CD4-positive, alpha-beta T cell treated with Interferon alpha-2 for 1 hour (primary cell): ENCODE results near the gene CCDC3.
"Not testable (repeated sequence)": the region's sequence is repeated elsewhere in the genome, so short reads cannot be mapped to it uniquely, and the experiment has no call there.

Experiments used
- DNase-seq, 2 donors: peaks; one replicate each; pipeline ENCODE4 v3.0.0-alpha.2; 2020 to 2022

The CCDC3 gene

GRCh38 chr10:12999849-13000248 is 1.7 kb downstream of the CCDC3 start:
- no peak for DNase-seq

GRCh38 chr10:12995425-12995861 is 6.1 kb downstream of the CCDC3 start:
- no peak for DNase-seq

DNA sequence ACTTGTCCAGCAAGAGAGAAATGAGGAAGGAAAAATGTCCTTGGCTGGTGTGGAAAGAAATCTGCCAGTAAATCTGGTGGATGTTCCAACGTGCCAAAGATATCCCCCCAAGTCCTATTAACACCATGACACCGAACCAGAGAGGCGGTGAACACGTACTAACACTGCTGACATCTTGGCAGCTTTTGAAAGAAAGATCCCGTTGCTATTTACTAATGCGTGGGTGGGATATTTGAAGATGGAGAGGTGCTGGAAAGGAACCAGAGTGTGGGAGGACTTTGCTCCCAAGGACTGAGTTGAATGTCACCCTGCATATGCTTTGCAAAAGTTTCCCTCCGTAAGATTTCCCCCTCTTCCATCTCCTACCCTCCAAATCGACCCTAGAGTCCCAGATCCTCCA is 7.9 kb downstream of the CCDC3 start:
- DNase-seq = no peak

GRCh38 chr10:12985347-12985746 is 16.2 kb downstream of the CCDC3 start:
- no peak for DNase-seq

DNA sequence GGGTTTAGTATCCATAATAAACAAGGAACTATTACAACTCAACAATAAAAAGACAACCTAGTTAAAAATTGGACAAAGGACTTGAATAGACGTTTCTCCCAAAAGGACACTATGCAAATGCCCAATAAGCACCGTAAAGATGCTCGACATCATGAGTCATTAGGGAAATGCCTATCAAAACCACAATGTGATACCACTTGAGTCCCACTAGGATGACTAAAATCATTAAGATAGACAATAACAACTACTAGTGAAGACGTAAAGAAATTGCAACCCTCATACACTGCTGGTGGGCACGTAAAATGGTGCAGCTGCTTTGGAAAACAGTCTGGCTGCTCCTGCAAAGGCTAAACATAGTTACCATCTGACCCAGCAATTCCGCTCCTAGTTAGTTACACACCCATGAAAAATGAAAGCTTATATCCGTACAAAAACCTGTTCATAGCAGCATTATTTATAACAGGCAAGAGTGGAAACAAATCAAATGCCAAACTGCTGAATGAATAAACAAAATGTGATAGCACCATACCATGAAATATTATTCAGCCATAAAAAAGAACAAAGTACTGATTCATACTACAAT is 17.3 kb downstream of the CCDC3 start:
- no peak for DNase-seq

- DNase-seq = not testable (repeated sequence)
Measured at GRCh38 chr10:12983568-12983967, 17.9 kb downstream of the CCDC3 start.

DNA sequence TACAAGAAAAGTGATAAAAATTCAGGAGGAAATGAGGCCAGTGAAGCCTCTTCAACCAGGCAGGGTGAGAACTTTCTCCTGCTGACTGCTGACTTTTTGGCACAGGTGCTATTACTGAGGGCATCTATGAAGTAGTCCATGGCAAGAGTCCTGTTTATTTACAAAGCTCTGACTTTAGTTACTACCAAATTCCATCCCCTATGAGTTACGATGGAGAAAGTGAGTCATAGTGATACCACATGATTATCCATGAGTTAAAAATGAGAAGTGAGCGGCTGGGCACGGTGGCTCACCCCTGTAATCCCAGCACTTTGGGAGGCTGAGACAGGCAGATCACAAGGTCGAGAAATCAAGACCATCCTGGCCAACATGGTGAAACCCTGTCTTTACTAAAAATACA is 19.9 kb downstream of the CCDC3 start:
- DNase-seq = no peak

- DNase-seq = no peak
Measured at GRCh38 chr10:12980713-12981306, 20.7 kb downstream of the CCDC3 start.

DNA sequence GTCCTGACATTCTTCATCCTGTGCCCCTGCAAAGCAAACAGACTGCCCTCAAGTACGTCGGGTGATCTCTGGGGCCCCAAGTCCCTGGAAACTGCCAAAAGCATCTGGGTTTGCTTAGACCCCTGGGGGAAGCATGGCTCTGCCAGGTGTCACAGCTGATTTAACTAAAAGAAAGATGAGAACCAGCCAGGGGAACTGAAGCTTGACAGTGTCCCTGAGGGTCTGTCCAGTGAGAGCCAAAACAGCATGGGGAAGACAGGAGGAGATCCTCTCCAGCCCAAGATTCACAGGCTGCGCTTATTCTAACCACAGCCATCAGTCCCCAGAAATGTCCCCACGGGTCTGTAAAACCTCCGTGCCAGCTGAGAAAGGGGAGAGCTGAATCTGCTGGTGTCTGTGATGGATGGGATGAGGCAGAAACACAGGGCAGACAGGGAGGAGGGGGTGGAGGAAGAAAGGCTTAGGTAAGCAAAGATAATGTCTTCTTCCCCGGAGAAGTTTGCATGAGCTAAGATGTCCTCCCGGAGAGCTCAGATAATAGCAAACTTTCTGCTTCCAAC is 21.3 kb downstream of the CCDC3 start:
- no peak for DNase-seq

DNA sequence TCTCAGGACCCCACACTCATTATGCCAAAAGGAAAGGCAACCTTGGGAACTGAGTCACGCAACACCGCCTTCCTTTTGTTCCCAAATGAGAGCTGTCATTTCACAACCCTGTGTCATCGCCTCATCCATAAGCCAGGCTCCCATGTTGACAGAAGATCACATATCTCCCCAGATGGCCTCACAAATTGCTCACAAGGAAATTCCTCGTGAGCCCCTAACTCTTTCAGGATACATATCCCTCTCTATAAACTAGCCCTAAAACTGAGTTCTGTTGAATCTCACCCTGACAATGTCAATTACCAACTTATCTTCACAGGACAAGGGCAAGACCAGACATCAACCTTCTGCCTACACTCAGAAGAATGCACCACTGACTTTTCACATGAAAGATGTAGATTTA is 22.6 kb downstream of the CCDC3 start:
- no peak for DNase-seq

DNA sequence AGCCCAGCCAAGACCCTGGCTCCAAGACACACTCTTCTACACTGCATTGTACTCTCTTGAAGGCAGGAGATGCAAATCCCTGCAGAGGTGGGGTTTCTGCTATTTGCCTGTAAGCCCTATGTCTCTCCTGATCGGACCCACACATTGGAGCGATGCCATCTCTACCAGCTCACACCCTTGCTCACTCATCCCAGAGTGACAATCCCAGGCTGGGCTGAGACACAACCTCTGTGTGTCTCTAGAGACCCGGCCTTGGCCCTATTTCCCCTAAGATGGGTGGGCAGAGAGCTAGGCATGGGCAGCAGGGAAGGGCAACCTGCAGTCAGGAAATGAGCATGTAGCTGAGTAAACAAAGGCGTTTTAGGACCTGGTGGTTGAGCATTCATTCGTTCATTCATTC is 25.6 kb downstream of the CCDC3 start:
- DNase-seq = no peak

DNA sequence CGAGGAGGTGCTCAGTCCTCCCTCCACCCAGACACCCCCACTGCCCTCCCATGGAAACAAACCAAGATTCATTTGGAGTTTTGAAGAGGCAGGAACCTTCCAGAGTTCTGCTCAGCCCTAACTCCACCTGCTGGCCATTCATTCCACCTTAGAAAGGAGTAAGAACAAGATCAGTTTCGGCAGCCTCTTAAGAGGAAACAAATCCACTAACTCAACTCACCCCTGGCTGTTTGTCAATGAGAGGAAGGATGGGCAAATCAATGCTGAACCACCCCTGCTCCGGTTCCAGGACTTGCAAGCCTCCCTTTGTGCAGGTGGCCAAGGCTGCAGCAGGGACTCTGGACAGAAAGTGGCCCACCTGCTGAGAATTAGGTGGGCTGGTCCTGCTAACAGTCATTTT is 26.2 kb downstream of the CCDC3 start:
- DNase-seq = no peak

DNA sequence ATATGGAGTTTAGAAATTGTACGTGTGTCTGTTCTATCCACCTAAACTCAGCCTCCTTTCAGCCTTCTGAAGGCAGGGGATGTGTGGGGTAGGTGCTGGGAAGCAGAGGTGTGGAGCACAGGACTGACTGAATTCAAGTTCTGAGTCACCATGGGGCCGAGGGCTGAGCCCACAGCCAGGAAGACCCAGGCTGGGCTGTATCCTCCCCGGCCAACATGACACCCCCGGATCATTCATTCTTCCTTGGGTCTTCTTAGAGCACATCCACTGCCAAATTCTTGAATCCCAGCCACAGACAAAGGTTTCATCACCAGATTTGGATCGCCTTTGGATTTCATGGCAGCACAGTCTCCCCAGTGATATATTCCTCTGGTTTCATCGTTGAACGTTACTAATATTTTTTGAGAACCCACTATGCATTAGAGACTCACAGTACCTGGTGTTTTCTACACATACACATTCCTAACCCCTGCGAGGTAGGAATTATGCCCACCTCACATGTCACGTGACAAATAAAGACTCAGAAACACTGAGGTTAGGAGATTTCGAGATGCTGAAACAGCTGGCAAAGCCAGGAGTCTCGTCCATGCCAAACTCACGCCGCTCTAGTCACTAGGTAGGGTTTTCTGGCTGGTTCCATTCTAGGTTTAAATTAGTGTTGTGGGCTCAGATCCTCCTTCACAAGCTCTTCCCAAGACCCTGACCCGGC is 26.9 kb downstream of the CCDC3 start:
- DNase-seq = no peak

DNA sequence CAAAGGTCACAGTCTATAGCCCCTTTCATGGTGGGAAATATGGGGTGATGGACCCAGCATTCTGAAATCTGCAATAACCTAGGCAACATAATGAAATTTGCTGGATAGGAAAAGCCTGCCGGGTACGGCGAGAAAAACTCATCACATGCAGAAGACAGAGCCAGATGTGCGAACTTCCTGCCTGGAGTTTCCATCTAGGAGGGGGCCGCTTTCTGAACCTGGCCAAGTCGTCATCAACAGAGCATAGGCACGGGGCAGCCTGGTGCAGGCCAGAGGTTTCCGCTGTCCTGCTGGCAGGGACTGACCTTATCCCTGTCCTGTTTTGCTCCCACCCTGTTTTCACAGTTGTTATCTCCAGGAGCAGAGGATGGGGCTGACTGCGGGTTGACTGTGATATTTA is 27.4 kb downstream of the CCDC3 start:
- DNase-seq = no peak

- no peak for DNase-seq
Measured at GRCh38 chr10:12973149-12973718, 28.3 kb downstream of the CCDC3 start.

DNA sequence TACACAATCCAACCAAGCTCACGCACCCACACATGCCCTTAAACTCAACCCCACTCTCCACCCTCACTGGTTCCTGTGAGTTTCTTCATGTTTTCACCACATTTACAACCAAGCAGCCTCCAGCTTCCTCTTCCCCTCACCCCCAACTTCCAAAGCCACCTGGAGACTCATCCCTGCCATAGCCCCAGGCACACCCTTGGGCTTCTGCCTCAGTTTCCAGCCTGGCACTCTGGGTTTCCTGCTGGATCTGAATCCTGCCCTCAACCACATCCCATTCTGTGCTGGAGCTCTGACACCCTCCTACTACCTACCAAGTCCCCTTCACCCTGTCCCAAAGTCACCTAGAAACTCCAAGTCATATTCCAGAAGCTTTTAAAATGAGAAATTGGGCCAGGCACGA is 29.4 kb downstream of the CCDC3 start:
- DNase-seq = no peak

DNA sequence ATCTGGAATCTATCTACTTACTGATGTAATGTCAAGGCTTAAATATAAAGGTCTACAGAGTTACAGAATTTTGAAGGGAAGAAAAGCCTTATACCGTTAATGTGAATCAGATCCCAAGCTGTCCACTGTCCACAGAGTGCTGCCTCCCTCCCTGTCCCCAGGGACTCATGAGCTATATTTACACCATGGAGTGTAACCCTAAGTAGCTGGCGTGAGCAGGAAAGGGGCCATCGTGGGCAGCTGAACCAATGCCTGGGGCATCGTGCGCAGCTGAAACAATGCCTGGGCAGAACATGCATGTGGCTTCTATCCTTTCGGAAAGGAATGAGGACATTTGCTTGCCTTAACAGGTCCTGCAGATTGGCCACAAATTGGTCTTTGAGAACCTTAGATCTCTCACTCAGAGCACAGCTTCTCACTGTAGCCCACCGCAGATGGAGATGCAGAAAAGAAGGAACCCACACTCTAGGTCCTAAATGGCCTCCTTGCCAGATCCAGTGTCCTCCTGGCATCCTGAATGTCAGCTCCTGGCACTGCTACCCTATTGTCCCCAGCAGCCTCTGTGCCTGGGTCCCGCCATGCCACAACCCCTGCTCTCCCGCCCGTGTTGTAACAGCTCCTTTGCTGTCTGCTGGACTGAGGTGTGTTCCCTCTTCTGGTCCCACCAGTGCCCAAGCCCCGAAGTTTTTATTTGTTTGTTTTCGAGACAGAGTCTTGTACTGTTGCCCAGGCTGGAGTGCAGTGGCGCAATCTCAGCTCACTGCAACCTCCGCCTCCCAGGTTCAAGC is 30.3 kb downstream of the CCDC3 start:
- DNase-seq = no peak

DNA sequence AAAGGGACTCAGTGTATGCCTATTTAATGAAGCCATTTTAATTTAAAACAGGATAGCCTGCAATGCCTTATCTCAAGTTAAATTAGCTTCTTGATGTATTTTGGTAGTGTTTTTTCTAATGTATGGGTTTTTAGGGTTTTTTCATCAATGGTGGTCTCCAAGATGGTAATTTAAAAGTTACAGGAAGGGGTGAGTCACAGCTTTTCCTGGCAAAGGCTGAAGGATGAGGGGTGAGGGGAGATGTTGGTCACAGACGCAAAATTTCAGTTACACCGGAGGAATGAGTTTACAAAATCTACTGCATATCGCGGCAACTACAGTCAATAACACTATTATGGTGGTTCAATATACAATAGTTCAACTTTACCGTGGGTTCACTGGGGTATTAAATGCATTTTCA is 31.6 kb downstream of the CCDC3 start:
- DNase-seq = no peak

- no peak for DNase-seq
Measured at GRCh38 chr10:12966067-12966466, 35.4 kb downstream of the CCDC3 start.

DNA sequence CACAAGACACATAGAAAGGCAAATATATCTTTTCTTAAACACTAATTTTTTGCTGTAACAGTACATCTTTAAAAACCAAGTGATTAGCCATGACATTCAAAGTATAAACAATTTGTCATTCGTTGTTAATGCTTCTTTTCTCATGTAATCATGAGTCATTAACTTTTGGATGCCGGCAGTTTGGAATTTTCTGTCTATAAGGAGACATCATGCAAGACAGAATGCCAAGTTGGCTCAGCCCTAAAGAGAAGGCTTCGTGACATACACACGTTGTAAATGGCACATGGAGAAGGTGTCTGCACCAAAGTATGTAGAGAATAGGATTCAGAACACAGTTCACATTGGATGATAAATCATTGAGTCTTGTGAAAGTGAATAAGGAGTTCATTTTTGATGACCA is 35.9 kb downstream of the CCDC3 start:
- no peak for DNase-seq

- no peak for DNase-seq
Measured at GRCh38 chr10:12962556-12962955, 39.0 kb downstream of the CCDC3 start.

- DNase-seq = no peak
Measured at GRCh38 chr10:12961416-12962205, 39.9 kb downstream of the CCDC3 start.
